22Rv1 (cell line): ENCODE results near the gene ISYNA1.
"Not testable (repeated sequence)": the region's sequence is repeated elsewhere in the genome, so short reads cannot be mapped to it uniquely, and the experiment has no call there.

Experiments
- H3K27ac ChIP-seq: fragments of 450-650 bp; 2 replicates; pipeline ENCODE4 v1.5.1; 2017
- ZFX ChIP-seq: fragments of 450-650 bp; IDR thresholded peaks from 2 replicates; pipeline ENCODE4 v1.6.1; 2017; ENCODE audit warnings: antibody characterized with exemption, borderline replicate concordance
- TF ChIP-seq, protein P1 (sequence below): fragments of 450-650 bp; IDR thresholded peaks from 2 replicates; pipeline ENCODE4 v1.5.1; 2017; ENCODE audit warnings: mild to moderate bottlenecking

The ISYNA1 gene

DNA sequence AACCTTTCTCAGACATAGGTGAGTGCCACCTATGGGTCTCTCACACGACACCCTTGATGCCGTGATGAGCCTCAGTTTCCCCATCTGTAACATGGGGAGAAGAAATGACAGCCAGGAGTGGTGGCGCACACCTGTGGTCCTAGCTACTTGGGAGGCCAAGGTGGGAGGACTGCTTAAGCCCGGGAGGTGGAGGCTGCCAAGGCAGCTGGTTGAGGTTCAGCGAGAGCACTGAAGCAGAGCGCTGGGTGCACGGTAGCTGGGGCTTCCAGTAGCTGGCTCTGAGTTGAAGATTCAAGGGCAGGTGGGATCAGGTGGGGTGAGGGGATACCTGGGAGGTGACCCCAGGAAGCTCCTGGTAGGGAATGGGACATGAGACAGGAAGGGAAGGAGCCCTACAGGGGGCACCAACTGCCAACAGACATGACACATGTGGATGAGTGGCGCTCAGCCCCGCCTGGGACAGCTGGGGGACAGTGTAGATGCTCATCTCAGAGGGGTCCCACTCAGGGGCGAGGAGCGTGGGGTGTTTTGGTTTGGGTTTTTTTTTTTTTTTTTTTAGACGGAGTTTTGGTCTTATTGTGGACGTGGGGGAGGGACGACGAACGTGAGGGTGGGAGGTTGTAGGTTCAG lies 25.2 kb downstream of the ISYNA1 start:
- H3K27ac ChIP-seq, result no peak overlapping the region
- TF ChIP-seq ZFX, result no peak
- TF ChIP-seq, protein P1, sequence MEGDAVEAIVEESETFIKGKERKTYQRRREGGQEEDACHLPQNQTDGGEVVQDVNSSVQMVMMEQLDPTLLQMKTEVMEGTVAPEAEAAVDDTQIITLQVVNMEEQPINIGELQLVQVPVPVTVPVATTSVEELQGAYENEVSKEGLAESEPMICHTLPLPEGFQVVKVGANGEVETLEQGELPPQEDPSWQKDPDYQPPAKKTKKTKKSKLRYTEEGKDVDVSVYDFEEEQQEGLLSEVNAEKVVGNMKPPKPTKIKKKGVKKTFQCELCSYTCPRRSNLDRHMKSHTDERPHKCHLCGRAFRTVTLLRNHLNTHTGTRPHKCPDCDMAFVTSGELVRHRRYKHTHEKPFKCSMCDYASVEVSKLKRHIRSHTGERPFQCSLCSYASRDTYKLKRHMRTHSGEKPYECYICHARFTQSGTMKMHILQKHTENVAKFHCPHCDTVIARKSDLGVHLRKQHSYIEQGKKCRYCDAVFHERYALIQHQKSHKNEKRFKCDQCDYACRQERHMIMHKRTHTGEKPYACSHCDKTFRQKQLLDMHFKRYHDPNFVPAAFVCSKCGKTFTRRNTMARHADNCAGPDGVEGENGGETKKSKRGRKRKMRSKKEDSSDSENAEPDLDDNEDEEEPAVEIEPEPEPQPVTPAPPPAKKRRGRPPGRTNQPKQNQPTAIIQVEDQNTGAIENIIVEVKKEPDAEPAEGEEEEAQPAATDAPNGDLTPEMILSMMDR, result no peak; the same call in 1 of the 2 replicates

DNA sequence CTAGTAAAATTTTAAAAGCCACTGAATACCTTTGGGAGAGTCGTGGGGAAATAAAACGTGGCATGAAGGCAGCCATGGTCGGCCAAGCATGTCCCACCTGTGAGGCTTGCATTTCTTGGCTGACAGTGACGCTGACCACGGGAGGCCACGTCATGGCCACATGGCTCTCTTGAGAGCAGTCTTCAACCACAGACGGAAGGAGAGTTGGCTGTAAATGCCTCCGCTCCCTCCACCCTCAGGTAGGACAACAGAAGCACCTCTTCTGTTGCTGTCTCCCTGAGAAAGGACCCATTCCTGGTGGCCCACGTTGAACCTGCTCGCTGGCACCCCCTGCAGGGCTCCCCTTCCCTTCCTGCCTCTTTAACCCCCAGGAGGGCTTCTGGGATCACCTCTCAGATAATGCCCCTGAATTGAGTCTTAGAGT lies 29.9 kb downstream of the ISYNA1 start:
- no peak overlapping the region for H3K27ac ChIP-seq
- TF ChIP-seq, protein P1, result peak; percentile 72
- TF ChIP-seq ZFX, result no peak

DNA sequence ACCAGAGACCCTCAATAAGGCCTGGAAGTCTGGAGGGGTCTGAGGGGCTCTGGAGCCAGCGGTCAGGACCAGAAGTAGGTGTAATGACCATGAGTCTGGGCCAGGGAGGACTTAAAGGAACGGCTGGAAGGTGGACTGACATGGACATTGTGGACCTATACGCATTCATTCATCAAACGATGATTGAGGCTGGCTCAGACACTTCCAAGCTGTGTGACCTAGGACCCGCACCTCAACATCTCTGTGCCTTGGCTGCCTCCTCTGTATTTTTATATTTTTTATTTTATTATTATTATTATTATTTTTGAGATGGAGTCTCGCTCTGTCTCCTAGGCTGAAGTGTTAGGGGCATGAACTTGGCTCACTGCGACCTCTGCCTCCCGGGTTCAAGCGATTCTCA lies 31.2 kb downstream of the ISYNA1 start:
- no peak for TF ChIP-seq ZFX
- TF ChIP-seq, protein P1, result no peak
- H3K27ac ChIP-seq, result no peak overlapping the region

GRCh38 chr19:18405754-18406153 lies 32.2 kb downstream of the ISYNA1 start:
- not testable (repeated sequence) for H3K27ac ChIP-seq

GRCh38 chr19:18402455-18403248 lies 35.3 kb downstream of the ISYNA1 start:
- not testable (repeated sequence) for H3K27ac ChIP-seq

DNA sequence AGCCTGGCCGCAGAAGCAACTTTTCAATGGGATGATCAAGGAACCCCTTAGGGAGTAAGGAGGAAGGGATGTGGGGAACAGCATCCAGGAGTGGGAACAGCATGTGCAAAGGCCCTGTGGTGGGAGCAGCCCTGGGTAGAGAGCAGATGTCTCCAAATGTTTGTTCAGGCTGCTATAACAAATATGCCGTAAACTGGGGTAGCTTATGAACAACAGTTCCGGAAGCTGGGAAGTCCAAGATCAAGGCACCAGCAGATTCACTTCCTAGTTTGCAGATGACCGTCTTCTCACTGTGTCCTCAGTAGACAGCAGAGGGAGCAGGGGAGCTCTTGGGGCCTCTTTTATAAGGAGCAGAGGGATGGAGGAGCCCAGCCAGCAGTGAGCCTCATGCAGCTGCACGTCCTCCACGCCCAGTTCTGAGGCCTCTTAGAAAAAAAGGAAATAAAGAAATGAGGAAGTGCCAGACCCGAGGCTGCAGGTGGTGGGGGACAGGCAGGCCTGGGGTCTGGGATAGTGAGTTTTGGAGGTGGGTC lies 36.3 kb downstream of the ISYNA1 start:
- H3K27ac ChIP-seq, result no peak overlapping the region
- TF ChIP-seq, protein P1, result peak; percentile 27
- no peak for TF ChIP-seq ZFX

- no peak for TF ChIP-seq ZFX
- TF ChIP-seq, protein P1, result no peak
- no peak overlapping the region for H3K27ac ChIP-seq
Observed at GRCh38 chr19:18399008-18399407, 38.9 kb downstream of the ISYNA1 start.
